C4-2B (cell line): ENCODE measurements around the gene ELL2.
"Not testable (repeated sequence)": the region's sequence is repeated elsewhere in the genome, so short reads cannot be mapped to it uniquely, and the experiment has no call there.

ENCODE experiments used
- ZFX ChIP-seq: fragments of 450-650 bp; IDR thresholded peaks from 2 replicates; pipeline ENCODE4 v1.6.1; 2017
- TF ChIP-seq, protein P1 (sequence below): fragments of 450-650 bp; conservative IDR thresholded peaks from 2 replicates; pipeline ENCODE4 v1.5.1; 2017; ENCODE audit warnings: mild to moderate bottlenecking

GRCh38 chr5:95927300-95927699 lies 34.4 kb downstream of the ELL2 start:
- TF ChIP-seq, protein P1, sequence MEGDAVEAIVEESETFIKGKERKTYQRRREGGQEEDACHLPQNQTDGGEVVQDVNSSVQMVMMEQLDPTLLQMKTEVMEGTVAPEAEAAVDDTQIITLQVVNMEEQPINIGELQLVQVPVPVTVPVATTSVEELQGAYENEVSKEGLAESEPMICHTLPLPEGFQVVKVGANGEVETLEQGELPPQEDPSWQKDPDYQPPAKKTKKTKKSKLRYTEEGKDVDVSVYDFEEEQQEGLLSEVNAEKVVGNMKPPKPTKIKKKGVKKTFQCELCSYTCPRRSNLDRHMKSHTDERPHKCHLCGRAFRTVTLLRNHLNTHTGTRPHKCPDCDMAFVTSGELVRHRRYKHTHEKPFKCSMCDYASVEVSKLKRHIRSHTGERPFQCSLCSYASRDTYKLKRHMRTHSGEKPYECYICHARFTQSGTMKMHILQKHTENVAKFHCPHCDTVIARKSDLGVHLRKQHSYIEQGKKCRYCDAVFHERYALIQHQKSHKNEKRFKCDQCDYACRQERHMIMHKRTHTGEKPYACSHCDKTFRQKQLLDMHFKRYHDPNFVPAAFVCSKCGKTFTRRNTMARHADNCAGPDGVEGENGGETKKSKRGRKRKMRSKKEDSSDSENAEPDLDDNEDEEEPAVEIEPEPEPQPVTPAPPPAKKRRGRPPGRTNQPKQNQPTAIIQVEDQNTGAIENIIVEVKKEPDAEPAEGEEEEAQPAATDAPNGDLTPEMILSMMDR = not testable (repeated sequence)
- not testable (repeated sequence) for TF ChIP-seq ZFX
